ENCODE results near the gene CTNS. TPM values are rescaled to one million over a fixed set of nuclear protein-coding genes. Genes with fewer than 3 reads are reported as not detected.
"Not testable (repeated sequence)": the region's sequence is repeated elsewhere in the genome, so short reads cannot be mapped to it uniquely, and the experiment has no call there.

The CTNS gene
- total RNA-seq, 1 donor from 2014 or later: 17.2 TPM

DNA sequence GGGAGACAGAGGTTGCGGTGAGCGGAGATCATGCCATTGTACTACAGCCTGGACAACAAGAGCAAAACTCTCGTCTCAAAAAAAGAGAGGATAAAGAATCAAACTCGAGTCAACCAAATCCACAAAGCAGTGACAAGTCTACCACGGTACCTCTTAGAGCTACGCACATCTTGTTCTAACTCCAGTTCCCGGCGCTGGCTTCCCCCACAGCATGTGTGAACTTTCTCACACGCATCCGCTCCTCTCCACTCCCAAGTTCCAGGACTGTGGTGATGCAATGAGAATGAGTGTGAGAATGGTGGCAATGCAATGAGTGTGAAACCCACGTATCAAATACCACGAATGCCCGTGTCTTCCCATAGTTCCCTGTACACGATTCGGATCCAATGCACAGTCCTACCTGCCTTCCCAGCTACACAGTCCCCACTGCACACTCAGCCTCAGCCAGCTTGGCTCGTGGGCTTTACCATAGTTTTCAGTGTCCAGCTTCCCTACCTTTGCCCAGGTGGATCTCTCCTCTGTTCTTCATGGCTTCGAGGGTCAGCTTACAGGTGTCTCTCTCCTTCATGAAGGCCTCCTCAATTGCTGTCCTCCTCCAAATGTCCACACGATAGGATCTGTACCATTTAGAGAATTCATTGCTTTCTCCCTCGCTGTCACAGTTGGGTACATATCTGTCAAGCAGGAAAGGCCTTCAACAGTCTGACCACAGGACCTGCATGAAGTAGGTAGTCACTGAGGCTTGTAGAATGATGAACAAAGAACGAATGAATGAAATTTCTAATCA is 68.6 kb downstream of the CTNS start:
- Mint-ChIP-seq H3K9me3 (ENCODE audit: unreplicated experiment) (peaks cover 2% of the 10 kb centered on the region), H3K4me1 (ENCODE audit: low read depth, unreplicated experiment) (no peaks in the 10 kb centered on the region), H3K27me3 (ENCODE audit: unreplicated experiment) (peaks cover 4% of the 10 kb centered on the region), H3K4me3 (ENCODE audit: unreplicated experiment) (no peak overlapping the region), H3K36me3 (ENCODE audit: unreplicated experiment) (peaks cover 26% of the 10 kb centered on the region), H3K27ac (ENCODE audit: unreplicated experiment) (no peak overlapping the region)
- DNase-seq: no peak
- TF ChIP-seq, protein P1, sequence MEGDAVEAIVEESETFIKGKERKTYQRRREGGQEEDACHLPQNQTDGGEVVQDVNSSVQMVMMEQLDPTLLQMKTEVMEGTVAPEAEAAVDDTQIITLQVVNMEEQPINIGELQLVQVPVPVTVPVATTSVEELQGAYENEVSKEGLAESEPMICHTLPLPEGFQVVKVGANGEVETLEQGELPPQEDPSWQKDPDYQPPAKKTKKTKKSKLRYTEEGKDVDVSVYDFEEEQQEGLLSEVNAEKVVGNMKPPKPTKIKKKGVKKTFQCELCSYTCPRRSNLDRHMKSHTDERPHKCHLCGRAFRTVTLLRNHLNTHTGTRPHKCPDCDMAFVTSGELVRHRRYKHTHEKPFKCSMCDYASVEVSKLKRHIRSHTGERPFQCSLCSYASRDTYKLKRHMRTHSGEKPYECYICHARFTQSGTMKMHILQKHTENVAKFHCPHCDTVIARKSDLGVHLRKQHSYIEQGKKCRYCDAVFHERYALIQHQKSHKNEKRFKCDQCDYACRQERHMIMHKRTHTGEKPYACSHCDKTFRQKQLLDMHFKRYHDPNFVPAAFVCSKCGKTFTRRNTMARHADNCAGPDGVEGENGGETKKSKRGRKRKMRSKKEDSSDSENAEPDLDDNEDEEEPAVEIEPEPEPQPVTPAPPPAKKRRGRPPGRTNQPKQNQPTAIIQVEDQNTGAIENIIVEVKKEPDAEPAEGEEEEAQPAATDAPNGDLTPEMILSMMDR (IDR thresholded peaks at IDR 0.05; ENCODE audit: partially characterized antibody, unreplicated experiment): no peak

DNA sequence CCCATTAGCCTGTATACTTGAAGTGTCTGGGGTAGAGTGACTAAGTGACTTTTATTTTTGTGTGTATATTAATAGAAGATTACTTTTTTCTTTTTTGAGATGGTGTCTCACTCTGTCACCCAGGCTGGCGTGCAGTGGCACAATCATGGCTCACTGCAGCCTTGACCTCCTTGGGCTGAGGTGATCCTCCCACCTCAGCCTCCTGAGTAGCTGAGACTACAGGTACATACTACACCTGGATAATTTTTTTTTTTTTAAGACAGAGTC is 69.1 kb downstream of the CTNS start:
- not testable (repeated sequence) for H3K27ac Mint-ChIP-seq (ENCODE audit: unreplicated experiment); H3K4me1 Mint-ChIP-seq (ENCODE audit: low read depth, unreplicated experiment); H3K9me3 Mint-ChIP-seq (ENCODE audit: unreplicated experiment); DNase-seq; H3K27me3 Mint-ChIP-seq (ENCODE audit: unreplicated experiment); H3K4me3 Mint-ChIP-seq (ENCODE audit: unreplicated experiment)
- peaks cover 26% of the 10 kb centered on the region for H3K36me3 Mint-ChIP-seq (ENCODE audit: unreplicated experiment)

- no peak for DNase-seq
- Mint-ChIP-seq H3K27me3 (ENCODE audit: unreplicated experiment) (peaks cover 4% of the 10 kb centered on the region), H3K36me3 (ENCODE audit: unreplicated experiment) (peaks cover 11% of the 10 kb centered on the region), H3K9me3 (ENCODE audit: unreplicated experiment) (peaks cover 3% of the 10 kb centered on the region), H3K27ac (ENCODE audit: unreplicated experiment) (no peak overlapping the region), H3K4me1 (ENCODE audit: low read depth, unreplicated experiment) (no peaks in the 10 kb centered on the region), H3K4me3 (ENCODE audit: unreplicated experiment) (no peak overlapping the region)
- TF ChIP-seq, protein P1 (IDR thresholded peaks at IDR 0.05; ENCODE audit: partially characterized antibody, unreplicated experiment): no peak
These were observed 71.8 kb downstream of the CTNS start for GRCh38 chr17:3708366-3708765.

DNA sequence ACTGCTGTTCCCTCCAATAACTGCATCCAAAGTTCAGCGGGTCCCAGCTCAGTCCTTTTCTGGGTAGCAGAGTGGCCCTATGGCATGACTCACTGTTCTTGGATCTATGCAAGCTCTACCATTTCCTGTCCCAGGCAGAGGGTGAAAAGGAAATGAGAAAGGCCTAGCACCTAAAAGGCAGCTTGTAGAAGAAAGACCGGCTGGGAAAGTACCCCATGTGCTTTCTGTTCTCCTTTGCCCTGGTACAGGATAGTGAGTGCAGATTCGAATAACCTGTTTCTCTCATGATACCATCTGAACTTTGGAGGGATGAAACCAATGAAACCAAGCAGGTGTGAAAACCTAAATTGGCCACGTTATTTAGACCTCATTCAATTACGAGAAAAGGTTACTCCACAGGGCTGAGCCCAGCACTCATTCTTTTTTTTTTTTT is 74.4 kb downstream of the CTNS start:
- peaks cover 4% of the 10 kb centered on the region for H3K27me3 Mint-ChIP-seq (ENCODE audit: unreplicated experiment)
- TF ChIP-seq, protein P1 (IDR thresholded peaks at IDR 0.05; ENCODE audit: partially characterized antibody, unreplicated experiment): no peak
- H3K4me3 Mint-ChIP-seq (ENCODE audit: unreplicated experiment): no peak overlapping the region
- H3K9me3 Mint-ChIP-seq (ENCODE audit: unreplicated experiment): peaks cover 1% of the 10 kb centered on the region
- H3K36me3 Mint-ChIP-seq (ENCODE audit: unreplicated experiment): no peaks in the 10 kb centered on the region
- H3K4me1 Mint-ChIP-seq (ENCODE audit: low read depth, unreplicated experiment): no peaks in the 10 kb centered on the region
- H3K27ac Mint-ChIP-seq (ENCODE audit: unreplicated experiment): no peak overlapping the region
- DNase-seq: no peak

Other genes starting within 250 kb of the CTNS start
- gene OR1E1, start 238.3 kb upstream of the CTNS start, total RNA-seq (ENCODE audit: unreplicated experiment): not detected
- gene OR3A3, start 225.4 kb upstream of the CTNS start, total RNA-seq (ENCODE audit: unreplicated experiment): not detected
- gene OR1E2, start 202.9 kb upstream of the CTNS start, total RNA-seq (ENCODE audit: unreplicated experiment): not detected
- gene SPATA22, start 164.9 kb upstream of the CTNS start, total RNA-seq (ENCODE audit: unreplicated experiment): not detected
- not detected for gene ASPA, start 160.8 kb upstream of the CTNS start, total RNA-seq (ENCODE audit: unreplicated experiment)
- gene TRPV3, start 78.9 kb upstream of the CTNS start, total RNA-seq (ENCODE audit: unreplicated experiment): 0.74 TPM
- 29.8 TPM for gene TRPV1, start 27.3 kb upstream of the CTNS start, total RNA-seq (ENCODE audit: unreplicated experiment)
- gene SHPK, start 510 bp upstream of the CTNS start, total RNA-seq (ENCODE audit: unreplicated experiment): 35.5 TPM
- 91.4 TPM for gene TAX1BP3, start 31.8 kb downstream of the CTNS start, total RNA-seq (ENCODE audit: unreplicated experiment)
- 44.4 TPM for gene EMC6, start 32.1 kb downstream of the CTNS start, total RNA-seq (ENCODE audit: unreplicated experiment)
- 6.6 TPM for gene P2RX5, start 59.4 kb downstream of the CTNS start, total RNA-seq (ENCODE audit: unreplicated experiment)
- gene HASPIN, start 87.1 kb downstream of the CTNS start, total RNA-seq (ENCODE audit: unreplicated experiment): 2.3 TPM
- gene ITGAE, start 164.4 kb downstream of the CTNS start, total RNA-seq (ENCODE audit: unreplicated experiment): 19.2 TPM
- 133 TPM for gene NCBP3, start 209.5 kb downstream of the CTNS start, total RNA-seq (ENCODE audit: unreplicated experiment)